ENCODE results near the gene MECP2.
"Not testable (repeated sequence)": the region's sequence is repeated elsewhere in the genome, so short reads cannot be mapped to it uniquely, and the experiment has no call there.

Gene MECP2

GRCh38 chrX:153995504-153995903 is 102.0 kb downstream of the MECP2 start:
- no peak for DNase-seq (ENCODE audit: low read depth, low spot score)
- no peak for TF ChIP-seq YY1 (IDR thresholded peaks at IDR 0.05; ENCODE audit: insufficient read depth, insufficient read length)
- TF ChIP-seq ZNF274 (IDR thresholded peaks at IDR 0.05; ENCODE audit: low read depth, low read length): no peak
- no peak for TF ChIP-seq SUZ12 (IDR thresholded peaks at IDR 0.05; ENCODE audit: extremely low read depth, insufficient read depth, insufficient read length)
- Histone ChIP-seq H3K9me3 (ENCODE audit: insufficient read depth, low read length) (no peaks in the 10 kb centered on the region), H3K9ac (ENCODE audit: insufficient read length, low read depth) (no peak overlapping the region), H3K4me3 (ENCODE audit: insufficient read length, low read depth) (no peak overlapping the region), H3K27me3 (ENCODE audit: insufficient read depth, insufficient read length) (no peaks in the 10 kb centered on the region), H3K4me1 (ENCODE audit: insufficient read depth, insufficient read length) (no peaks in the 10 kb centered on the region), H3K36me3 (ENCODE audit: insufficient read depth, insufficient read length, low read length) (no peaks in the 10 kb centered on the region)

- not testable (repeated sequence) for H3K4me1 ChIP-seq (ENCODE audit: insufficient read depth, insufficient read length); H3K4me3 ChIP-seq (ENCODE audit: insufficient read length, low read depth); DNase-seq (ENCODE audit: low read depth, low spot score); H3K36me3 ChIP-seq (ENCODE audit: insufficient read depth, insufficient read length, low read length); H3K9me3 ChIP-seq (ENCODE audit: insufficient read depth, low read length); H3K27me3 ChIP-seq (ENCODE audit: insufficient read depth, insufficient read length); H3K9ac ChIP-seq (ENCODE audit: insufficient read length, low read depth)
Observed at GRCh38 chrX:153994398-153994797, 103.1 kb downstream of the MECP2 start.

- Histone ChIP-seq H3K36me3 (ENCODE audit: insufficient read depth, insufficient read length, low read length) (no peaks in the 10 kb centered on the region), H3K27me3 (ENCODE audit: insufficient read depth, insufficient read length) (no peaks in the 10 kb centered on the region), H3K4me3 (ENCODE audit: insufficient read length, low read depth) (no peak overlapping the region), H3K9me3 (ENCODE audit: insufficient read depth, low read length) (no peaks in the 10 kb centered on the region), H3K9ac (ENCODE audit: insufficient read length, low read depth) (no peak overlapping the region), H3K4me1 (ENCODE audit: insufficient read depth, insufficient read length) (no peaks in the 10 kb centered on the region)
- no peak for DNase-seq (ENCODE audit: low read depth, low spot score)
- TF ChIP-seq ZNF274 (IDR thresholded peaks at IDR 0.05; ENCODE audit: low read depth, low read length) (no peak), SUZ12 (IDR thresholded peaks at IDR 0.05; ENCODE audit: extremely low read depth, insufficient read depth, insufficient read length) (no peak), YY1 (IDR thresholded peaks at IDR 0.05; ENCODE audit: insufficient read depth, insufficient read length) (no peak)
Observed at GRCh38 chrX:153993978-153994377, 103.5 kb downstream of the MECP2 start.

- Histone ChIP-seq H3K4me1 (ENCODE audit: insufficient read depth, insufficient read length) (no peaks in the 10 kb centered on the region), H3K27me3 (ENCODE audit: insufficient read depth, insufficient read length) (no peaks in the 10 kb centered on the region), H3K9me3 (ENCODE audit: insufficient read depth, low read length) (no peaks in the 10 kb centered on the region), H3K4me3 (ENCODE audit: insufficient read length, low read depth) (no peak overlapping the region), H3K9ac (ENCODE audit: insufficient read length, low read depth) (no peak overlapping the region), H3K36me3 (ENCODE audit: insufficient read depth, insufficient read length, low read length) (no peaks in the 10 kb centered on the region)
- TF ChIP-seq SUZ12 (IDR thresholded peaks at IDR 0.05; ENCODE audit: extremely low read depth, insufficient read depth, insufficient read length): no peak
- TF ChIP-seq YY1 (IDR thresholded peaks at IDR 0.05; ENCODE audit: insufficient read depth, insufficient read length): no peak
- TF ChIP-seq ZNF274 (IDR thresholded peaks at IDR 0.05; ENCODE audit: low read depth, low read length): no peak
- DNase-seq (ENCODE audit: low read depth, low spot score): no peak
Observed at GRCh38 chrX:153993079-153993478, 104.4 kb downstream of the MECP2 start.

GRCh38 chrX:153992180-153992579 is 105.3 kb downstream of the MECP2 start:
- no peak overlapping the region for H3K4me3 ChIP-seq (ENCODE audit: insufficient read length, low read depth)
- H3K9me3 ChIP-seq (ENCODE audit: insufficient read depth, low read length): no peaks in the 10 kb centered on the region
- H3K36me3 ChIP-seq (ENCODE audit: insufficient read depth, insufficient read length, low read length): no peaks in the 10 kb centered on the region
- no peak for DNase-seq (ENCODE audit: low read depth, low spot score)
- no peaks in the 10 kb centered on the region for H3K27me3 ChIP-seq (ENCODE audit: insufficient read depth, insufficient read length)
- no peak overlapping the region for H3K9ac ChIP-seq (ENCODE audit: insufficient read length, low read depth)
- H3K4me1 ChIP-seq (ENCODE audit: insufficient read depth, insufficient read length): no peaks in the 10 kb centered on the region
- TF ChIP-seq SUZ12 (IDR thresholded peaks at IDR 0.05; ENCODE audit: extremely low read depth, insufficient read depth, insufficient read length): no peak
- no peak for TF ChIP-seq ZNF274 (IDR thresholded peaks at IDR 0.05; ENCODE audit: low read depth, low read length)
- TF ChIP-seq YY1 (IDR thresholded peaks at IDR 0.05; ENCODE audit: insufficient read depth, insufficient read length): no peak

- Histone ChIP-seq H3K27me3 (ENCODE audit: insufficient read depth, insufficient read length) (no peaks in the 10 kb centered on the region), H3K9me3 (ENCODE audit: insufficient read depth, low read length) (no peaks in the 10 kb centered on the region), H3K36me3 (ENCODE audit: insufficient read depth, insufficient read length, low read length) (no peaks in the 10 kb centered on the region), H3K4me3 (ENCODE audit: insufficient read length, low read depth) (no peak overlapping the region), H3K4me1 (ENCODE audit: insufficient read depth, insufficient read length) (no peaks in the 10 kb centered on the region), H3K9ac (ENCODE audit: insufficient read length, low read depth) (no peak overlapping the region)
- DNase-seq (ENCODE audit: low read depth, low spot score): no peak
- TF ChIP-seq SUZ12 (IDR thresholded peaks at IDR 0.05; ENCODE audit: extremely low read depth, insufficient read depth, insufficient read length): no peak
Observed at GRCh38 chrX:153991013-153991580, 106.4 kb downstream of the MECP2 start.

- Histone ChIP-seq H3K36me3 (ENCODE audit: insufficient read depth, insufficient read length, low read length) (no peaks in the 10 kb centered on the region), H3K27me3 (ENCODE audit: insufficient read depth, insufficient read length) (no peaks in the 10 kb centered on the region), H3K4me1 (ENCODE audit: insufficient read depth, insufficient read length) (no peaks in the 10 kb centered on the region), H3K9ac (ENCODE audit: insufficient read length, low read depth) (no peak overlapping the region), H3K4me3 (ENCODE audit: insufficient read length, low read depth) (no peak overlapping the region), H3K9me3 (ENCODE audit: insufficient read depth, low read length) (no peaks in the 10 kb centered on the region)
- no peak for DNase-seq (ENCODE audit: low read depth, low spot score)
- no peak for TF ChIP-seq ZNF274 (IDR thresholded peaks at IDR 0.05; ENCODE audit: low read depth, low read length)
- TF ChIP-seq YY1 (IDR thresholded peaks at IDR 0.05; ENCODE audit: insufficient read depth, insufficient read length): no peak
- TF ChIP-seq SUZ12 (IDR thresholded peaks at IDR 0.05; ENCODE audit: extremely low read depth, insufficient read depth, insufficient read length): no peak
Observed at GRCh38 chrX:153989973-153990655, 107.4 kb downstream of the MECP2 start.

Measured in NT2/D1 (cell line).